Keratinocyte (primary cell): ENCODE results near the gene DNMBP. TPM values are rescaled to one million over a fixed set of nuclear protein-coding genes. Genes with fewer than 3 reads are reported as not detected.
"Not testable (repeated sequence)": the region's sequence is repeated elsewhere in the genome, so short reads cannot be mapped to it uniquely, and the experiment has no call there.

Experiments used
- DNase-seq: peaks from one replicate; pipeline ENCODE4 v3.0.0-alpha.2; 2011; ENCODE audit warnings: low read depth, missing footprints, low spot score
- FAIRE-seq: peaks from 2 replicates; lab custom pipeline; 2011; peaks lifted over from hg19 to GRCh38; lab: Jason Lieb, UNC
- H2AFZ ChIP-seq: 2 replicates; pipeline ENCODE4 v1.6.0; 2012; ENCODE audit warnings: low read length, control low read depth, inconsistent platforms; ENCODE audit not compliant: control insufficient read depth
- H3K27ac ChIP-seq: 2 replicates; pipeline ENCODE4 v1.5.1; 2011; ENCODE audit warnings: low read length; ENCODE audit not compliant: control insufficient read depth, insufficient read depth
- H3K27me3 ChIP-seq: 3 replicates; pipeline ENCODE4 v1.6.0; 2011; ENCODE audit warnings: low read length; ENCODE audit not compliant: control insufficient read depth, insufficient read depth; ENCODE audit errors: extremely low read depth
- H3K36me3 ChIP-seq, 2 experiments: 2 replicates in 1 of 2; 3 replicates in 1 of 2; pipeline ENCODE4 v1.5.1; 2011; ENCODE audit warnings: low read length in 2 of 2, mild to moderate bottlenecking in 1 of 2; ENCODE audit not compliant: control insufficient read depth in 2 of 2, insufficient read depth in 2 of 2; ENCODE audit errors: extremely low read depth in 1 of 2
- H3K4me1 ChIP-seq: 3 replicates; pipeline ENCODE4 v1.5.1; 2011; ENCODE audit warnings: low read length; ENCODE audit not compliant: control insufficient read depth, insufficient read depth; ENCODE audit errors: extremely low read depth
- H3K4me2 ChIP-seq: 3 replicates; pipeline ENCODE4 v1.6.0; 2011; ENCODE audit warnings: low read depth, low read length; ENCODE audit not compliant: control insufficient read depth, insufficient read depth; ENCODE audit errors: extremely low read depth
- H3K4me3 ChIP-seq, 3 experiments: fragments of 200-600 bp in 1 of 3; sonication (generic) in 1 of 3; 2 replicates in 2 of 3; 3 replicates in 1 of 3; pipeline ENCODE4 v1.5.1; 2011 to 2016; ENCODE audit warnings: low read length in 3 of 3, mild to moderate bottlenecking in 3 of 3, control low read depth in 2 of 3, inconsistent platforms in 1 of 3, low read depth in 1 of 3, mixed read lengths in 1 of 3, mixed run types in 1 of 3, moderate library complexity in 1 of 3; ENCODE audit not compliant: control insufficient read depth in 2 of 3, insufficient read depth in 2 of 3; ENCODE audit errors: extremely low read depth in 1 of 3
- H3K79me2 ChIP-seq: 2 replicates; pipeline ENCODE4 v1.6.0; 2012; ENCODE audit warnings: low read length; ENCODE audit not compliant: control insufficient read depth, insufficient read depth
- H3K9ac ChIP-seq: 3 replicates; pipeline ENCODE4 v1.6.0; 2011; ENCODE audit warnings: low read length; ENCODE audit not compliant: control insufficient read depth, insufficient read depth; ENCODE audit errors: extremely low read depth
- H3K9me1 ChIP-seq: 3 replicates; pipeline ENCODE4 v1.6.0; 2011; ENCODE audit warnings: low read length; ENCODE audit not compliant: control insufficient read depth, insufficient read depth; ENCODE audit errors: extremely low read depth
- H3K9me3 ChIP-seq: 2 replicates; pipeline ENCODE4 v1.5.1; 2012; ENCODE audit warnings: low read depth, low read length; ENCODE audit not compliant: control insufficient read depth
- H4K20me1 ChIP-seq: 3 replicates; pipeline ENCODE4 v1.6.0; 2011; ENCODE audit warnings: low read length; ENCODE audit not compliant: control insufficient read depth, insufficient read depth; ENCODE audit errors: extremely low read depth
- EZH2 ChIP-seq: IDR thresholded peaks from one replicate; pipeline ENCODE4 v1.6.1; 2012; ENCODE audit warnings: inconsistent platforms, mild to moderate bottlenecking, low read length, moderate library complexity
- dilution Hi-C: fragments of 300-500 bp; cut with MboI; formaldehyde crosslinking; loops from one replicate; pipeline ENCODE4 v1.7.0; 2020; ENCODE audit warnings: low sequenced_read_pairs; ENCODE audit not compliant: extremely low pct_ligation_motif_present
- polyA plus RNA-seq, 5 experiments: library from polyadenylated mRNA; depleted of rRNA in 3 of 5; stranded (reverse) in 3 of 5; stranded (forward) in 1 of 5; unstranded in 1 of 5; fragments of >200 nt; gene quantifications; 1 replicate in 1 of 5; 2 replicates in 3 of 5; 3 replicates in 1 of 5; pipeline versions ENCODE4 v1.2.1 to v1.2.3, GENCODE V29; 2011 to 2012; ENCODE audit warnings: missing spikeins in 2 of 5, low read depth in 1 of 5, low replicate concordance in 1 of 5
- TF ChIP-seq, protein P1 (sequence below), 3 experiments: IDR thresholded peaks in 1 of 3; conservative IDR thresholded peaks in 1 of 3; optimal IDR thresholded peaks in 1 of 3; 2 replicates in 2 of 3; 3 replicates in 1 of 3; pipeline versions ENCODE3 to v1.5.1; 2011; ENCODE audit warnings: low read length in 3 of 3, mild to moderate bottlenecking in 3 of 3, moderate library complexity in 2 of 3, control low read depth in 1 of 3, inconsistent platforms in 1 of 3; ENCODE audit not compliant: insufficient read depth in 2 of 3; ENCODE audit errors: extremely low read depth in 1 of 3

The DNMBP gene
- polyA plus RNA-seq, 1 donor (not counting 4 experiments of a cell fraction or from before 2014, with no cell fraction given) = 15.8 TPM

DNA sequence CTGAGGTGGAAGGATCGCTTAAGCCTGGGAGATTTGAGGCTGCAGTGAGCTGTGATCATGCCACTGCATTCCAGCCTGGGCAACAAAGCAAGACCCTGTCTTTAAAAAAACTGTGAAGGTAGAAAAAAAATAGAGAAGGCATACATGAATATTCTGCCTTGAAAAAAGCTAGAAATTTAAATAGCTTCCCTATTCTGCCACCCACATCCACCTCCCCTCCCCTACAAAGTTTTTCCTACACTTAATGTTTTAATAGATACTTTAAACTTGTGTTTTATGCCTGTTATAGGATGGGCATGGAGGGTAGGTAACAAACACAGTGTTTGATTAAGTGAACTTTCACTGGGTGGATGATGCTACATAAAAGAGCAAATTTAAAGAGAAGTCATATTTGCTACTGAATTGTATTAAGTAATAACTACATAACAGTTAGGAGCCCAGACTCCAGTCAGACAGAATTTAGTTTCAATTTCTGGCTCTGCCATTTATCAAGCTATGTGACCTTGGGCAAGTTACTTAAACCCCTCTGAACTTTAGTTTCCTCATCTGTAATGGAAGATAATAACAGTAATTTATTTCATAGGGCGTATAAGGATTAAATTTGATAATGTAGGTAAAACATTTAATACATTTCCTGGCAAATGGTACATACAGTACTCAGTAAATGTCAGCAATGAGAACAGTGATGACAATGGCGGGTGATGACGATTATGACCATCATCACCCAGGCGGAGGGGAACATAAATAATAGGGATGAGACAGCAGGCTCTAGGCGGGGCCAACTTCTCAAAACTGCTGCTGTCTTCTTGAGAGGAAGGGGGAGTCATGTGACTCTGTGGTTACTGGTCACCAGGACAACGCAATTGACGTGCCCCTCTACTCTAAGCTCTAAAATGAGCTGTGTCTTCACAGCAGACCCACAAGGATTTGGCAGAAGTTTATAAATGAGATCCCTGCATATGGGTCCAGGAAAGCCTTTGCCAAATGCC, 15.8 kb downstream of the DNMBP start:
- peak overlapping the region; percentile 39 for H3K27ac ChIP-seq
- DNase-seq = no peak
- H3K36me3 ChIP-seq = peaks cover 0 to 2% of the 10 kb centered on the region in 2 experiments
- no peak overlapping the region for H2AFZ ChIP-seq
- H3K4me3 ChIP-seq = no peak overlapping the region
- no peaks in the 10 kb centered on the region for H3K9me1 ChIP-seq
- no peaks in the 10 kb centered on the region for H3K9me3 ChIP-seq
- H3K4me2 ChIP-seq = no peak overlapping the region
- no peak for TF ChIP-seq EZH2
- TF ChIP-seq, protein P1, sequence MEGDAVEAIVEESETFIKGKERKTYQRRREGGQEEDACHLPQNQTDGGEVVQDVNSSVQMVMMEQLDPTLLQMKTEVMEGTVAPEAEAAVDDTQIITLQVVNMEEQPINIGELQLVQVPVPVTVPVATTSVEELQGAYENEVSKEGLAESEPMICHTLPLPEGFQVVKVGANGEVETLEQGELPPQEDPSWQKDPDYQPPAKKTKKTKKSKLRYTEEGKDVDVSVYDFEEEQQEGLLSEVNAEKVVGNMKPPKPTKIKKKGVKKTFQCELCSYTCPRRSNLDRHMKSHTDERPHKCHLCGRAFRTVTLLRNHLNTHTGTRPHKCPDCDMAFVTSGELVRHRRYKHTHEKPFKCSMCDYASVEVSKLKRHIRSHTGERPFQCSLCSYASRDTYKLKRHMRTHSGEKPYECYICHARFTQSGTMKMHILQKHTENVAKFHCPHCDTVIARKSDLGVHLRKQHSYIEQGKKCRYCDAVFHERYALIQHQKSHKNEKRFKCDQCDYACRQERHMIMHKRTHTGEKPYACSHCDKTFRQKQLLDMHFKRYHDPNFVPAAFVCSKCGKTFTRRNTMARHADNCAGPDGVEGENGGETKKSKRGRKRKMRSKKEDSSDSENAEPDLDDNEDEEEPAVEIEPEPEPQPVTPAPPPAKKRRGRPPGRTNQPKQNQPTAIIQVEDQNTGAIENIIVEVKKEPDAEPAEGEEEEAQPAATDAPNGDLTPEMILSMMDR (optimal IDR thresholded peaks at IDR 0.05 in 1 of 3, IDR thresholded peaks at IDR 0.05 in 1 of 3, conservative IDR thresholded peaks at IDR 0.05 in 1 of 3; ENCODE audit: extremely low read depth in 1 of 3, insufficient read depth in 2 of 3, low read length in 3 of 3) = no peak
- H4K20me1 ChIP-seq = no peaks in the 10 kb centered on the region
- peaks cover 26% of the 10 kb centered on the region for H3K4me1 ChIP-seq
- FAIRE-seq = no peak
- dilution Hi-C loops = no loop called here
- no peaks in the 10 kb centered on the region for H3K27me3 ChIP-seq
- no peak overlapping the region for H3K9ac ChIP-seq
- peaks cover 95% of the 10 kb centered on the region for H3K79me2 ChIP-seq

DNA sequence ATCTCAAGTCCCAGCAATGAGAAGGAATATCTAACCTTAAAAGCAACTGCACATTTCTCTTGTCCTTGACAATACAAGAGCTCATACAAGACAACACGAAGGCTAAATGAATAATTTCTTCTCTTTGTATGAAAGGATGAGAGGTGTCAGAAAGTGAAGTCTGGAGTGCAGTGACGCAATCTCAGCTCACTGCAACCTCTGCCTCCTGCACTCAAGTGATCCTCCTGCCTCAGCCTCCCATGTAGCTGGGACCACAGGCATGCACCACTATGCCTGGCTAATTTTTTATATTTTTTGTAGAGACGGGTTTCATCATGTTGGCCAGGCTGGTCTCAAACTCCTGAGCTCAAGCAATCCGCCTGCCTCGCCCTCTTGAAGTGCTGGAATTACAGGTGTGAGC, 24.1 kb downstream of the DNMBP start:
- dilution Hi-C loops, H3K9ac ChIP-seq, H3K9me1 ChIP-seq, H3K4me2 ChIP-seq, DNase-seq, H3K4me3 ChIP-seq, H2AFZ ChIP-seq, H3K27me3 ChIP-seq, H3K9me3 ChIP-seq, H3K36me3 ChIP-seq, FAIRE-seq, H4K20me1 ChIP-seq: not testable (repeated sequence)
- peak overlapping the region; percentile 94 for H3K27ac ChIP-seq
- H3K4me1 ChIP-seq = peaks cover 33% of the 10 kb centered on the region
- peaks cover 89% of the 10 kb centered on the region for H3K79me2 ChIP-seq
